Astrocyte of the cerebellum (primary cell): Measurements from ENCODE around the gene SLC35F3.
A peak's percentile ranks its signal among the peaks of the same experiment; 100 is the strongest.

Source experiments
- DNase-seq: peaks from one replicate; pipeline ENCODE4 v3.0.0-alpha.2; 2011; ENCODE audit warnings: low read depth
- H3K4me3 ChIP-seq: 2 replicates; pipeline ENCODE4 v1.5.1; 2011; ENCODE audit warnings: mild to moderate bottlenecking, low read depth, low read length, moderate library complexity
- in situ Hi-C: cut with HindIII; loops from 2 replicates; pipeline ENCODE4 v1.10.0; 2017; ENCODE audit warnings: low sequenced_read_pairs
- TF ChIP-seq, protein P1 (sequence below): IDR thresholded peaks from 2 replicates; pipeline ENCODE4 v1.5.1; 2012; ENCODE audit warnings: low read length, low read depth, moderate library complexity, mild to moderate bottlenecking; ENCODE audit errors: missing control alignments

The SLC35F3 gene

DNA sequence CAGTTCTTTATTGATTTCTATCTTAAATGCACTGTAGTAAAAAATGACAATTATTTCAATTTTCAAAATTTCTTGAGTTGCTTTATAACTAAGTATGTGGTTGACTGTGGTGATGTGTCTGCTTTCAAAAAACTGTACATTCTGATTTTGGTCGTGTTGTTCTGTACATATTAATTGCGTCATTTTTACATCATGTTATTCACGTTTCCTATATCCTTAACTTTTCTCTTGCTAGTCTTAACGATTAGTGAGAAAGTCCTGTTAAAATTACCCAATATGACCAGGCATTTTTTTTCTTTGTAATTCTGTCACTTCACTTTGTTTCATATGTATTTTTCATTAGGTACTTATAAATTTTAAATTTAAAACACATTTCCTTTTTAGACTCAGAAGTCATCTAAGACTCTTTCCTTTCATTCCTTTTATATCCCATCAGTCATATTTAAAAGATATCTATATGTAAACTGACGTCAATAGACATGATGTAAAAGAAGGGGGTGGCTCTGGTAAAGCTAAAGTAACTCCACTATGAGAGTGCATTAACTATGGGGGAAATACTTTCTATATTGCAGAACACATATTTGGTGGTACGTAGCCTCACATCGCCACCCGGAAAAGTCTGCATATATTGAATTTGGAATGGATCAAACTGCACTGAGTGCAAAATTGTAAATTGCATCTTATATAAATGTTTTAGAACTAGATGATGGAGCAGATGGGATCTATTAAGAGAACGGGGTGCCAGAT lies 467.7 kb downstream of the SLC35F3 start:
- in situ Hi-C loops = no loop called here
- H3K4me3 ChIP-seq = peak overlapping the region; percentile 71
- DNase-seq = no peak
- TF ChIP-seq, protein P1, sequence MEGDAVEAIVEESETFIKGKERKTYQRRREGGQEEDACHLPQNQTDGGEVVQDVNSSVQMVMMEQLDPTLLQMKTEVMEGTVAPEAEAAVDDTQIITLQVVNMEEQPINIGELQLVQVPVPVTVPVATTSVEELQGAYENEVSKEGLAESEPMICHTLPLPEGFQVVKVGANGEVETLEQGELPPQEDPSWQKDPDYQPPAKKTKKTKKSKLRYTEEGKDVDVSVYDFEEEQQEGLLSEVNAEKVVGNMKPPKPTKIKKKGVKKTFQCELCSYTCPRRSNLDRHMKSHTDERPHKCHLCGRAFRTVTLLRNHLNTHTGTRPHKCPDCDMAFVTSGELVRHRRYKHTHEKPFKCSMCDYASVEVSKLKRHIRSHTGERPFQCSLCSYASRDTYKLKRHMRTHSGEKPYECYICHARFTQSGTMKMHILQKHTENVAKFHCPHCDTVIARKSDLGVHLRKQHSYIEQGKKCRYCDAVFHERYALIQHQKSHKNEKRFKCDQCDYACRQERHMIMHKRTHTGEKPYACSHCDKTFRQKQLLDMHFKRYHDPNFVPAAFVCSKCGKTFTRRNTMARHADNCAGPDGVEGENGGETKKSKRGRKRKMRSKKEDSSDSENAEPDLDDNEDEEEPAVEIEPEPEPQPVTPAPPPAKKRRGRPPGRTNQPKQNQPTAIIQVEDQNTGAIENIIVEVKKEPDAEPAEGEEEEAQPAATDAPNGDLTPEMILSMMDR = no peak

DNA sequence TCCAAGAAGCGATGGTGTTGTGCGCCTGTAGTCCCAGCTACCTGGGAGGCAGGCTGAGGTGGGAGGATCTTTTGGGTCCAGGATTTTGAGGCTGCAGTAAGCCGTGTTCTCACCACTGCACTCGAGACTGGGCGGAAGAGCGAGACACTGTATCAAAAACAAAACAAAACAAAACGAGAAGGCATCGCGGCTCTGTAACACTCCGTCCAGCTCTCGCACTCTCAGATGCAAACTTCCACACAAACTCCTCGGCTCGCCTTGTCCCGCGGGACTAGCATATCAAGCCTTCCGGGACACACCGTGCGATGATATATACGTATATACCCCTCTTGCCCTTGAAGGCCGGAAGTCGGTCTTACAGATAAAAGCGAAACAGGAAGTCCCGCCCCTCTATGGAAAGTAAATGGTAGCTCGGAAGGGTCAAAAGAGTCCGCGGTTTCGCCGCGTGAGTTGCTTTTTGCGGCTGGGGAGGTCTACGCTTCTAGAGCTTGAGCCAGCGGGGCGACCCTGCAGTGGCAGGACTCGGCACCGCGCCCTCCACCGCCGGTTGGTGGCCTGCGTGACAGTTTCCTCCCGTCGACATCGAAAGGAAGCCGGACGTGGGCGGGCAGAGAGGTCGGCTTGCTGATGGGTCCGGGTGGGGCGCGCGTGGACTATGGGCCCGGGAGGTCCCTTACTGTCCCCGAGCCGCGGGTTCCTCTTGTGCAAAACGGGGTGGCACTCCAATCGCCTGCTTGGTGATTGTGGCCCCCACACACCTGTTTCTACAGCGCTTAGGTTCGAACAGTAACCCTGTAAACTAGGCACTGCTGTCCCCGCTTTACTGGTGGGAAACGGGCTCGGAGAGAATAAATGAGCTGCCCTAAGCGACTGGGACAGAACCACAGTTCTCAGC lies 468.8 kb downstream of the SLC35F3 start, which contains the start of gene COA6:
TSS of gene COA6 (plus strand) at position 393 of the 895 bp plus-strand sequence. CDS start at position 404, 11 bp downstream.
- DNase-seq = peak; percentile 89

DNA sequence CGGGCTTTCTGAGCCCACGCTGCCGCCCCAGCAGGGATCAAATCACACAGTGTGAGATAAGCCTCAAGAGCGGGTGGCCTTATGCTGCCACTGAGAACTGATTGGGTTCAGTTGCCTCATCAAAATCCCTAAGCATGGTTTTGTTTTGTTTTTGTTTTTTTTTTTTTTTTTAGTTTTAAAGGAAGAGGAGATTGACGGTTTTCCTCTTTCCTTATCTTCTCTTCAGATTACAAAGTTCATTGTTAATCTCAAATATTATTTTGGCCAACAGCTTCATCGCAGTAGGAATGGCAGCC lies 469.4 kb downstream of the SLC35F3 start:
- in situ Hi-C loops = no loop called here
- TF ChIP-seq, protein P1 = no peak
- H3K4me3 ChIP-seq = peak overlapping the region; percentile 71
- DNase-seq = no peak

More for the DNA sequence above, 468.8 kb downstream of the SLC35F3 start, which contains the start of gene COA6:
- in situ Hi-C loops = no loop called here
- TF ChIP-seq, protein P1 = no peak
- H3K4me3 ChIP-seq = peak within 1 kb of the TSS; percentile 71
